Mucosa of descending colon (tissue), 3 donors: ENCODE results near the gene MAPT. TPM values are rescaled to one million over a fixed set of nuclear protein-coding genes. Genes with fewer than 3 reads are reported as not detected.

Experiments
- ATAC-seq: fragments of 200-7000 bp; cut with Tn5 transposase; one replicate; pipeline ENCODE4 v1.9.1; 2020; ENCODE audit warnings: mild to moderate bottlenecking, moderate library complexity
- DNase-seq, 3 donors: peaks; one replicate each; pipeline ENCODE4 v3.0.0-alpha.2; 2020
- H3K36me3 ChIP-seq: fragments of 200-600 bp; one replicate; pipeline ENCODE4 v1.8.0; 2021; ENCODE audit warnings: low read depth, mild to moderate bottlenecking
- H3K4me1 ChIP-seq: fragments of 200-600 bp; one replicate; pipeline ENCODE4 v1.8.0; 2021; ENCODE audit warnings: low read depth, mild to moderate bottlenecking
- H3K4me3 ChIP-seq: fragments of 200-600 bp; one replicate; pipeline ENCODE4 v1.8.0; 2021; ENCODE audit warnings: mild to moderate bottlenecking
- H3K9me3 ChIP-seq: fragments of 200-600 bp; one replicate; pipeline ENCODE4 v1.8.0; 2021; ENCODE audit warnings: mild to moderate bottlenecking
- intact Hi-C, 2 donors: fragments of 100-400 bp; cut with DNase I in 1 of 2; cut with micrococcal nuclease in 1 of 2; formaldehyde crosslinking; loops; one replicate each; pipeline versions ENCODE4 v1.11.0 to v1.11.1; 2022; cut with DNase I, micrococcal nuclease
- total RNA-seq, 3 donors: library from RNA; stranded (reverse); fragmentation: NEBNext Ultra II Directional in 2 of 3; extraction: Animal tissue kit (Norgen Biotek cat#: 25700) in 2 of 3; gene quantifications; one replicate each; pipeline versions ENCODE4 v1.2.1 to v1.2.4, GENCODE V29; 2021 to 2023
- TF ChIP-seq, protein P1 (sequence below): fragments of 200-600 bp; IDR thresholded peaks from one replicate; pipeline ENCODE4 v1.8.0; 2022; ENCODE audit warnings: antibody characterized with exemption, mild to moderate bottlenecking
- donor health status: DM: no; HTN: no; CAD: no; lungs with moderate emphysema.
- donor health status: DM: no; HTN: no; CAD: no.
- donor health status: DM: no; HTN: yes; CAD: no.

Gene MAPT
- total RNA-seq, 3 donors from 2014 or later = 0.72 to 61.5 (median 1.4) TPM

DNA sequence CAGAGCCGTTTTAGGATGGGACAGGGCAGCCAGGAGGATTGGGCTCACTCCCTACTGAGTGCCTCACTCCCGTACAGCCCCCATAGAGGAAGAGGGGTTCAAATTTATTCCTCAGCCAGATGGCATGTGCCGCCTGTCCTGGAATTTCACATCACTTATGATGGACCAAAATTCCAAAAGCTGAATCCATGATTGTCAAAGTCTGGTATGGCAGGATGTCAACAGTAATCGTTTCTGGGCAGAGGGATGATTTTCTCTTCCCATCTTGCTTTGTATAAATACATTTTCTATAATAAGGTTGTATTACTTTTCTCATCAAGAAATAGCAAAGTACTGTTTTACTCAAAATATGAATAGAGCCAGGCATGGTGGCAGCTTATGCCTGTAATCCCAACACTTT, 66.0 kb downstream of the MAPT start:
- ATAC-seq = no peak
- no peak for DNase-seq
- Histone ChIP-seq H3K4me3 (no peak overlapping the region), H3K4me1 (no peaks in the 10 kb centered on the region), H3K9me3 (no peaks in the 10 kb centered on the region), H3K36me3 (no peaks in the 10 kb centered on the region)
- TF ChIP-seq, protein P1, sequence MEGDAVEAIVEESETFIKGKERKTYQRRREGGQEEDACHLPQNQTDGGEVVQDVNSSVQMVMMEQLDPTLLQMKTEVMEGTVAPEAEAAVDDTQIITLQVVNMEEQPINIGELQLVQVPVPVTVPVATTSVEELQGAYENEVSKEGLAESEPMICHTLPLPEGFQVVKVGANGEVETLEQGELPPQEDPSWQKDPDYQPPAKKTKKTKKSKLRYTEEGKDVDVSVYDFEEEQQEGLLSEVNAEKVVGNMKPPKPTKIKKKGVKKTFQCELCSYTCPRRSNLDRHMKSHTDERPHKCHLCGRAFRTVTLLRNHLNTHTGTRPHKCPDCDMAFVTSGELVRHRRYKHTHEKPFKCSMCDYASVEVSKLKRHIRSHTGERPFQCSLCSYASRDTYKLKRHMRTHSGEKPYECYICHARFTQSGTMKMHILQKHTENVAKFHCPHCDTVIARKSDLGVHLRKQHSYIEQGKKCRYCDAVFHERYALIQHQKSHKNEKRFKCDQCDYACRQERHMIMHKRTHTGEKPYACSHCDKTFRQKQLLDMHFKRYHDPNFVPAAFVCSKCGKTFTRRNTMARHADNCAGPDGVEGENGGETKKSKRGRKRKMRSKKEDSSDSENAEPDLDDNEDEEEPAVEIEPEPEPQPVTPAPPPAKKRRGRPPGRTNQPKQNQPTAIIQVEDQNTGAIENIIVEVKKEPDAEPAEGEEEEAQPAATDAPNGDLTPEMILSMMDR = no peak
- intact Hi-C loops = no loop called here

DNA sequence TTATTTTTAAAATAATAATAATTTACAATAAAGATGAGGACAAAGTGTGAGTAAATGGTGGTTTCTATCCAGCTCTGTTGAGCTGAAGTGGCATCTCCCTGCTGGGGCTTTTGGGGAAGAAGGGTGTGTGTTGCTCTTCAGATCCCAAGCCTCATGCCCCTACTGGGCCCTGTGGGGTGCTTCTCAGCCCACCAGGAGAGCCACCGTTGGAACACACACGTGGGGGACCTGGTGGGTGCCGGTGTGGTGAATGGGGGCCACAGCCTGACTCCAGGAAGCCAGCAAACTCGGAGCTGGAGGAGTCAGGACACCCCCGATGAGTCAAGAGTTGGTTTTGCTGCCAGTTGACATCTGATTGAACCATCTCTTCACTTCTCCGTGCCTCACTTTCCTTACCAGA, 66.9 kb downstream of the MAPT start:
- Histone ChIP-seq H3K4me3 (no peak overlapping the region), H3K36me3 (no peaks in the 10 kb centered on the region), H3K9me3 (no peaks in the 10 kb centered on the region), H3K4me1 (no peaks in the 10 kb centered on the region)
- TF ChIP-seq, protein P1 = no peak
- ATAC-seq (no peak), DNase-seq (no peak)
- intact Hi-C loops = no loop called here

DNA sequence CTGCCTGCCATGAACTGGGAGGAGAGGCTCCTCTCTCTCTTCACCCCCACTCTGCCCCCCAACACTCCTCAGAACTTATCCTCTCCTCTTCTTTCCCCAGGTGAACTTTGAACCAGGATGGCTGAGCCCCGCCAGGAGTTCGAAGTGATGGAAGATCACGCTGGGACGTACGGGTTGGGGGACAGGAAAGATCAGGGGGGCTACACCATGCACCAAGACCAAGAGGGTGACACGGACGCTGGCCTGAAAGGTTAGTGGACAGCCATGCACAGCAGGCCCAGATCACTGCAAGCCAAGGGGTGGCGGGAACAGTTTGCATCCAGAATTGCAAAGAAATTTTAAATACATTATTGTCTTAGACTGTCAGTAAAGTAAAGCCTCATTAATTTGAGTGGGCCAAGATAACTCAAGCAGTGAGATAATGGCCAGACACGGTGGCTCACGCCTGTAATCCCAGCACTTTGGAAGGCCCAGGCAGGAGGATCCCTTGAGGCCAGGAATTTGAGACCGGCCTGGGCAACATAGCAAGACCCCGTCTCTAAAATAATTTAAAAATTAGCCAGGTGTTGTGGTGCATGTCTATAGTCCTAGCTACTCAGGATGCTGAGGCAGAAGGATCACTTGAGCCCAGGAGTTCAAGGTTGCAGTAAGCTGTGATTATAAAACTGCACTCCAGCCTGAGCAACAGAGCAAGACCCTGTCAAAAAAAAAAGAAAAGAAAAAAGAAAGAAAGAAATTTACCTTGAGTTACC, 68.0 kb downstream of the MAPT start:
- Histone ChIP-seq H3K9me3 (no peaks in the 10 kb centered on the region), H3K4me3 (no peak overlapping the region), H3K36me3 (no peaks in the 10 kb centered on the region), H3K4me1 (no peaks in the 10 kb centered on the region)
- intact Hi-C loops = no loop called here
- ATAC-seq (no peak), DNase-seq (no peak)
- TF ChIP-seq, protein P1 = no peak

DNA sequence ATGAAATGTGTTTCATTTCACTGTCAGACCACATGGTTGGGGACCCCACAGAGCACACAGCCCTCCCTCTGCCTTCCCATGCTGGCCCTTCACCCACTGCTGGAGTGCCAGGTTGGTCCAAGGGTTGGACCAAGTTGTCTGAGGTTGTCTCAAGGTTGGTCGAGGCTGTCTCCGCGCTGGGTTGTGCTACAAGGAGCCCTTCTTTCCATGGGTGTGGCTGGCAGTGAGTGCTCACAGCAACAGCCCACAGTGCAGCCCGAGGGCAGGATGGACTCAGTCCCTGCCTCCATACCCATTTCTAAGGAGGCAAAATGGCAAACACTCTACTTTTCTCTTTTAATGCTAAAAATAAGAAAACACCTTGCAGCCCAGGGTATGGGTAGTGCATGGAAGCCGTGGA, 68.9 kb downstream of the MAPT start:
- TF ChIP-seq, protein P1 = no peak
- DNase-seq (no peak), ATAC-seq (no peak)
- Histone ChIP-seq H3K36me3 (no peaks in the 10 kb centered on the region), H3K4me1 (no peaks in the 10 kb centered on the region), H3K4me3 (no peak overlapping the region), H3K9me3 (no peaks in the 10 kb centered on the region)
- intact Hi-C loops = no loop called here

DNA sequence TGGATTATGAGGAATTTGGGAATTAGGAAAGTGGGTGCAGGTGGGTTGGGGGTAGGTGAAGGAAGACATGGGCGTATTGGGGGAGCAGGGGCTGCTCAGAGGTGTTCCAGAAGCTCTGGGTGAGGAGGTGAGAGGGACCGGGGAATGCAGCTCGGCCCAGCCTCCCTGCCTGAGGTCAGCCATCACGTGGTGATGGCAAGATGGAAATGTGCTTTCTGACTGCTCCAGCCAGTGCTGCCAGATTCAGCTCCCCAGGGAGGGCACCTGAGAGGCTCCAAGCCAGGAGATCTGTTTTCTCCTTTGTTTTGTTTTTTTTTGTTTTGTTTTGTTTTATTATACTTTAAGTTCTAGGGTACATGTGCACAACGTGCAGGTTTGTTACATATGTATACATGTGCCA, 69.5 kb downstream of the MAPT start:
- TF ChIP-seq, protein P1 = no peak
- Histone ChIP-seq H3K4me3 (no peak overlapping the region), H3K9me3 (no peaks in the 10 kb centered on the region), H3K36me3 (no peaks in the 10 kb centered on the region), H3K4me1 (no peaks in the 10 kb centered on the region)
- ATAC-seq (no peak), DNase-seq (no peak)
- intact Hi-C loops = no loop called here
